GM23338 (cell line): ENCODE measurements around the gene IGF2.

ENCODE experiments used
- CREB1 ChIP-seq: fragments of 250-450 bp; sonication (Bioruptor Pico); IDR thresholded peaks from 2 replicates; pipeline ENCODE4 v1.5.0; 2020; ENCODE audit warnings: low read depth, mild to moderate bottlenecking, moderate library complexity
- CTCF ChIP-seq, 2 experiments: fragments of 200-600 bp in 1 of 2; sonication (generic) in 1 of 2; conservative IDR thresholded peaks; 2 replicates each; pipeline versions ENCODE4 v1.5.1 to v1.6.1; 2016 to 2017; ENCODE audit warnings: antibody characterized with exemption in 2 of 2, low read depth in 2 of 2, mild to moderate bottlenecking in 2 of 2, moderate library complexity in 1 of 2
- EZH2 ChIP-seq: fragments of 200-600 bp; sonication (generic); IDR thresholded peaks from one replicate; pipeline ENCODE4 v1.8.0; 2017; ENCODE audit warnings: antibody characterized with exemption, mild to moderate bottlenecking, low read depth; ENCODE audit not compliant: unreplicated experiment
- POLR2AphosphoS5 ChIP-seq: IDR thresholded peaks from 2 replicates; pipeline ENCODE4 v1.6.1; 2016; ENCODE audit warnings: antibody characterized with exemption, low read depth
- REST ChIP-seq: IDR thresholded peaks from one replicate; pipeline ENCODE4 v1.6.1; 2018; ENCODE audit warnings: antibody characterized with exemption; ENCODE audit not compliant: unreplicated experiment
- ZNF114 ChIP-seq: fragments of 250-450 bp; sonication (Bioruptor Pico); IDR thresholded peaks from 2 replicates; pipeline ENCODE4 v1.5.0; 2020; ENCODE audit warnings: mild to moderate bottlenecking, moderate library complexity

GRCh38 chr11:2151500-2152257, 12.5 kb upstream of the IGF2 start:
- TF ChIP-seq CTCF (conservative IDR thresholded peaks at IDR 0.05; ENCODE audit: low read depth in 2 of 2) (peak; percentile 82 to 84), REST (no peak), ZNF114 (CRISPR knock-in tag) (no peak), EZH2 (no peak), POLR2AphosphoS5 (no peak), CREB1 (CRISPR knock-in tag) (no peak)
